HEK293 (cell line): ENCODE measurements around the gene METTL16.

ENCODE experiments used
- CTCF ChIP-seq: fragments of 450-650 bp; formaldehyde crosslinking; IDR thresholded peaks from 2 replicates; pipeline ENCODE4 v1.5.1; 2016; ENCODE audit warnings: missing biosample characterization, missing genetic modification characterization
- ZBTB11 ChIP-seq: fragments of 450-650 bp; formaldehyde crosslinking; conservative IDR thresholded peaks from 2 replicates; pipeline ENCODE4 v1.5.1; 2016; ENCODE audit warnings: low read depth, missing biosample characterization, missing genetic modification characterization
- ZNF585B ChIP-seq: fragments of 450-650 bp; formaldehyde crosslinking; IDR thresholded peaks from 2 replicates; pipeline ENCODE4 v1.5.1; 2016; ENCODE audit warnings: missing biosample characterization, missing genetic modification characterization

DNA sequence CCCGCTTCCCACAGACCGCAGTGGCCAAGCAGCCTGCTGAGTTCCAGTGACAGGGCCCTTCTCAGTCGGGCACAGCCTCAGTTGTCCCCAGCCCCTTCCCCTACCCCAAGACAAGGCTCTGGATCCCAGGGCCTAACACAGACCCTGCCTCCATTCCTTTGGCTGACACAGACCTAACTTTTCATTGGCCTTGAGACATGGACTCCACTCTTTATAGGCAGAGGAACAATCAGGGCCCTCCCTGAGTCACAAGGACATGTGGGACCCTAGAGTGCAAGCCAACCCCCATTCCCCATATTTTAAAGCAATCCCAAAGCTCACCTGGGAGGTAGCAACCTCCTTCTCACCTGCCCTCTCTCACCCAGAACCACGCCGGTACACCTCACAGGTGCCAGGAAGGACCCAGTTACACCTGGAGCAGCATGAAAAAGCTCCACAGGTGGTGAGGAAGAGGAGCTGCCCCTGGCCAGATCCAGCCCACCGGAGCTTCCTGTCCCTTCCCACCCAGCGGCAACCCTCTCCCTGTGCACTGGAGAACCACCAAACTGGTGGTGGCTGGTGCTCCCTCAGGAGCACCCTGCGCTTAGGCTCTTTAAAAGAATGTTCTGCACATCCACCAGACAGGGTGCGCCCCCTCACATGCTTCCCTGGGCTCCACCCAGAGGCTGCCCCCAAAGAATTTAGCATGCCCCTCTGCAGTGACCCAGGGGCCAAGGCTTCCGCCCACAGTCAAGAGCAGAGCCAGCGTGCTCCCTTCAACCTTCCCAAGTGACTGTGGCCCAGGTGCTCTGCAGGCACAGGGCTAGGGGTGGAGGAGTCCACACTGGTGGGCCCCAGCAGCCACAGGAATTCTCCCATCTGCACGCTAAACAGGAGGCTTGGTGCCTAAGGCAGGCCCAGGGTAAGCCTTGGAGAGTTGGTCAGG is 114.2 kb downstream of the METTL16 start:
- TF ChIP-seq ZNF585B: peak; percentile 21; the same call in 1 of the 2 replicates
- no peak for TF ChIP-seq ZBTB11 (tag by site-specific recombination)
- no peak for TF ChIP-seq CTCF (tag by site-specific recombination)
